ENCODE data around the gene ARL5B. TPM values are rescaled to one million over a fixed set of nuclear protein-coding genes. Genes with fewer than 3 reads are reported as not detected.

The ARL5B gene
- total and polyA plus RNA-seq, 9 of the 15 experiments (the other 6 are each of a cell fraction or from before 2014, with no cell fraction given): 4.1 to 22.2 (median 15.1) TPM

DNA sequence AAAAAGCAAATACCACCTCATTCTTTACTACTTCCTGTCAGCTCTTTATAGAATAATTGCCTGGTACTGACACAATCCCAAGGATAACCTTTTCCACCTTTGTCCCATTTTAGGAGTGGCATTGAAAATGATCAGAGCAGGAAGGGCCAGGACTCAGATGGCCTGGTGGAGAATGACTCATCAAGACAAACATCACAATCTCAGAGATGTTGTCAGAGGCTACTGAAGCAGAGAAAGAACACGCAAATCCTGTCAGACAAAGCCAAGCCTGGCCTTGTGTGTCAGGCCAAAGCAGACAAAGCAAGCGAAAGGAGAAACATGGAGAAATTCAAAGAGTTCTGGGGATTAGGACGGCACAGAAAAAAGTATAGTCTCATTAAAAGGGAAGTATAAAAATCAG is 48.7 kb upstream of the ARL5B start (continued):
- TF ChIP-seq MGA (IDR thresholded peaks at IDR 0.05) (no peak), MCM3 (IDR thresholded peaks at IDR 0.05) (no peak), SMARCC2 (IDR thresholded peaks at IDR 0.05; ENCODE audit: low read depth) (no peak), NRF1 (conservative IDR thresholded peaks at IDR 0.05 in 1 of 2, IDR thresholded peaks at IDR 0.05 in 1 of 2) (no peak), CBX3 (IDR thresholded peaks at IDR 0.05; ENCODE audit: borderline replicate concordance in 1 of 2, low read length in 2 of 2) (no peak), ZNF584 (CRISPR knock-in tag; IDR thresholded peaks at IDR 0.05; ENCODE audit: low read depth) (no peak), ZNF431 (CRISPR knock-in tag; IDR thresholded peaks at IDR 0.05) (no peak), FOXM1 (IDR thresholded peaks at IDR 0.05; ENCODE audit: low read depth) (no peak), FOXM1 (CRISPR knock-in tag; IDR thresholded peaks at IDR 0.05; ENCODE audit: low read depth) (no peak), HNRNPK (IDR thresholded peaks at IDR 0.05; ENCODE audit: low read depth, low read length, poor library complexity, severe bottlenecking) (no peak), PHF21A (IDR thresholded peaks at IDR 0.05; ENCODE audit: borderline replicate concordance, low read depth) (no peak), ZSCAN32 (CRISPR knock-in tag; IDR thresholded peaks at IDR 0.05) (no peak), SMARCA4 (IDR thresholded peaks at IDR 0.05) (peak; percentile 63; the same call in 1 of the 2 replicates), BACH1 (tag; IDR thresholded peaks at IDR 0.05) (no peak), FOS (IDR thresholded peaks at IDR 0.05; ENCODE audit: extremely low read depth, insufficient read length) (peak; percentile 28), SMARCE1 (IDR thresholded peaks at IDR 0.05) (peak; percentile 74), ZNF311 (CRISPR knock-in tag; IDR thresholded peaks at IDR 0.05) (no peak), ZNF696 (CRISPR knock-in tag; conservative IDR thresholded peaks at IDR 0.05) (no peak)
- TF ChIP-seq, protein P1, sequence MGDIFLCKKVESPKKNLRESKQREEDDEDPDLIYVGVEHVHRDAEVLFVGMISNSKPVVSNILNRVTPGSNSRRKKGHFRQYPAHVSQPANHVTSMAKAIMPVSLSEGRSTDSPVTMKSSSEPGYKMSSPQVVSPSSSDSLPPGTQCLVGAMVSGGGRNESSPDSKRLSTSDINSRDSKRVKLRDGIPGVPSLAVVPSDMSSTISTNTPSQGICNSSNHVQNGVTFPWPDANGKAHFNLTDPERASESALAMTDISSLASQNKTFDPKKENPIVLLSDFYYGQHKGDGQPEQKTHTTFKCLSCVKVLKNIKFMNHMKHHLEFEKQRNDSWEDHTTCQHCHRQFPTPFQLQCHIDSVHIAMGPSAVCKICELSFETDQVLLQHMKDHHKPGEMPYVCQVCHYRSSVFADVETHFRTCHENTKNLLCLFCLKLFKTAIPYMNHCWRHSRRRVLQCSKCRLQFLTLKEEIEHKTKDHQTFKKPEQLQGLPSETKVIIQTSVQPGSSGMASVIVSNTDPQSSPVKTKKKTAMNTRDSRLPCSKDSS (IDR thresholded peaks at IDR 0.05; ENCODE audit: low read depth, partially characterized antibody): no peak
